Endodermal cell (in vitro differentiated cells): ENCODE measurements around the gene RPL38. TPM values are rescaled to one million over a fixed set of nuclear protein-coding genes. Genes with fewer than 3 reads are reported as not detected.

Experiments used
- DNase-seq: peaks from one replicate; pipeline ENCODE4 v3.0.0-alpha.2; 2017
- H3K27ac ChIP-seq: 2 replicates; pipeline ENCODE4 v1.5.1; 2013; ENCODE audit warnings: mild to moderate bottlenecking, low read depth, low read length, moderate library complexity
- H3K27me3 ChIP-seq: 2 replicates; pipeline ENCODE4 v1.6.1; 2013; ENCODE audit warnings: mild to moderate bottlenecking, low read length, moderate library complexity; ENCODE audit not compliant: insufficient read depth, control insufficient read depth, poor library complexity, severe bottlenecking
- H3K36me3 ChIP-seq: 2 replicates; pipeline ENCODE4 v1.7.0; 2013; ENCODE audit warnings: mild to moderate bottlenecking, low read length, moderate library complexity; ENCODE audit not compliant: control insufficient read depth, insufficient read depth
- H3K4me1 ChIP-seq: one replicate; pipeline ENCODE4 v1.7.0; 2013; ENCODE audit warnings: low read length; ENCODE audit not compliant: control insufficient read depth, insufficient read depth
- H3K4me3 ChIP-seq: 2 replicates; pipeline ENCODE4 v1.5.1; 2013; ENCODE audit warnings: mild to moderate bottlenecking, low read length, moderate library complexity
- H3K9ac ChIP-seq: 2 replicates; pipeline ENCODE4 v1.6.1; 2013; ENCODE audit warnings: mild to moderate bottlenecking, low read length, moderate library complexity; ENCODE audit not compliant: poor library complexity, severe bottlenecking; ENCODE audit errors: extremely low read depth
- H3K9me3 ChIP-seq: 2 replicates; pipeline ENCODE4 v1.6.1; 2013; ENCODE audit warnings: mild to moderate bottlenecking, low read length, moderate library complexity; ENCODE audit not compliant: control insufficient read depth
- H3K27ac Mint-ChIP-seq: 2 replicates; pipeline ENCODE4 v1.8.0; 2020; ENCODE audit warnings: mixed read lengths
- H3K27me3 Mint-ChIP-seq: 2 replicates; pipeline ENCODE4 v1.8.0; 2021; ENCODE audit warnings: mild to moderate bottlenecking, mixed read lengths; ENCODE audit not compliant: insufficient read depth
- H3K36me3 Mint-ChIP-seq: 2 replicates; pipeline ENCODE4 v1.8.0; 2020; ENCODE audit warnings: low read depth, mixed read lengths
- H3K4me1 Mint-ChIP-seq: 2 replicates; pipeline ENCODE4 v1.8.0; 2020; ENCODE audit warnings: mixed read lengths
- H3K4me3 Mint-ChIP-seq: 2 replicates; pipeline ENCODE4 v1.8.0; 2020; ENCODE audit warnings: mild to moderate bottlenecking, moderate library complexity, mixed read lengths
- H3K9me3 Mint-ChIP-seq: 2 replicates; pipeline ENCODE4 v1.8.0; 2020; ENCODE audit warnings: mild to moderate bottlenecking, mixed read lengths
- CTCF ChIP-seq: fragments of 200-600 bp; sonication (generic); conservative IDR thresholded peaks from 2 replicates; pipeline ENCODE4 v1.5.0; 2021; ENCODE audit warnings: antibody characterized with exemption, mild to moderate bottlenecking
- WGBS, 2 experiments: methylation state at CpG; one replicate each; pipeline versions ENCODE4 v1.1.5 to v1.1.7; 2013; ENCODE audit warnings: missing lambda C conversion rate in 2 of 2, mixed read lengths in 1 of 2; ENCODE audit not compliant: insufficient coverage in 1 of 2, insufficient read length in 1 of 2; 5-methylcytosine and 5-hydroxymethylcytosine counted together
- total RNA-seq, 2 donors: library from RNA; stranded (reverse); fragmentation: NEBNext Ultra II Directional in 1 of 2; extraction: Animal tissue kit (Norgen Biotek cat#: 25700) in 1 of 2; gene quantifications; 2 replicates in 1 of 2; 3 replicates in 1 of 2; pipeline ENCODE4 v1.2.1, GENCODE V29; 2021

Gene RPL38
- total RNA-seq, 2 donors from 2014 or later, result 1,155 to 1,199 TPM

GRCh38 chr17:74218436-74218835, 15.0 kb downstream of the RPL38 start:
- H3K4me3 Mint-ChIP-seq, result no peak overlapping the region
- no peak for DNase-seq
- H3K4me1 ChIP-seq, result no peaks in the 10 kb centered on the region
- 89 to 94% methylated on average over 6 to 8 of the region's 8 CpGs for WGBS, 2 experiments
- H3K9me3 ChIP-seq, result no peaks in the 10 kb centered on the region
- no peak overlapping the region for H3K27ac ChIP-seq
- no peaks in the 10 kb centered on the region for H3K36me3 Mint-ChIP-seq
- H3K4me3 ChIP-seq, result no peak overlapping the region
- H3K27ac Mint-ChIP-seq, result no peak overlapping the region
- H3K4me1 Mint-ChIP-seq, result peaks cover 5% of the 10 kb centered on the region
- H3K9me3 Mint-ChIP-seq, result no peaks in the 10 kb centered on the region
- peaks cover 31% of the 10 kb centered on the region for H3K27me3 Mint-ChIP-seq
- H3K27me3 ChIP-seq, result peaks cover 26% of the 10 kb centered on the region
- TF ChIP-seq CTCF, result no peak
- no peak overlapping the region for H3K9ac ChIP-seq
- H3K36me3 ChIP-seq, result no peaks in the 10 kb centered on the region

- WGBS, 2 experiments, result 71 to 90% methylated on average over 1 to 3 of the region's 3 CpGs
- Mint-ChIP-seq H3K36me3 (no peaks in the 10 kb centered on the region), H3K27me3 (peaks cover 21% of the 10 kb centered on the region), H3K4me1 (no peaks in the 10 kb centered on the region), H3K27ac (no peak overlapping the region), H3K4me3 (no peak overlapping the region), H3K9me3 (no peaks in the 10 kb centered on the region)
- no peaks in the 10 kb centered on the region for H3K9me3 ChIP-seq
- peaks cover 13% of the 10 kb centered on the region for H3K27me3 ChIP-seq
- H3K27ac ChIP-seq, result no peak overlapping the region
- no peak for DNase-seq
- H3K4me3 ChIP-seq, result no peak overlapping the region
- H3K9ac ChIP-seq, result no peak overlapping the region
- no peaks in the 10 kb centered on the region for H3K4me1 ChIP-seq
- H3K36me3 ChIP-seq, result no peaks in the 10 kb centered on the region
- no peak for TF ChIP-seq CTCF
Observed at GRCh38 chr17:74219576-74220133, 16.2 kb downstream of the RPL38 start.

- Mint-ChIP-seq H3K9me3 (no peaks in the 10 kb centered on the region), H3K4me3 (no peak overlapping the region), H3K36me3 (no peaks in the 10 kb centered on the region), H3K4me1 (no peaks in the 10 kb centered on the region), H3K27ac (no peak overlapping the region), H3K27me3 (peaks cover 16% of the 10 kb centered on the region)
- H3K27ac ChIP-seq, result no peak overlapping the region
- no peak for TF ChIP-seq CTCF
- peaks cover 9% of the 10 kb centered on the region for H3K27me3 ChIP-seq
- no peak overlapping the region for H3K9ac ChIP-seq
- DNase-seq, result no peak
- H3K36me3 ChIP-seq, result no peaks in the 10 kb centered on the region
- WGBS, 2 experiments, result 81 to 100% methylated on average over 1 to 2 of the region's 2 CpGs
- no peak overlapping the region for H3K4me3 ChIP-seq
- no peaks in the 10 kb centered on the region for H3K9me3 ChIP-seq
- H3K4me1 ChIP-seq, result no peaks in the 10 kb centered on the region
Observed at GRCh38 chr17:74220219-74220618, 16.7 kb downstream of the RPL38 start.
